HG03039 (cell line): ENCODE results near the gene TUBA1C.
"Not testable (repeated sequence)": the region's sequence is repeated elsewhere in the genome, so short reads cannot be mapped to it uniquely, and the experiment has no call there.

Experiments
- ATAC-seq: cut with Tn5 transposase; IDR thresholded peaks from one replicate; pipeline ENCODE4 v1.9.1; 2021; ENCODE audit warnings: mild to moderate bottlenecking, moderate library complexity; ENCODE audit not compliant: unreplicated experiment

The TUBA1C gene

GRCh38 chr12:49282740-49283375, 18.0 kb downstream of the TUBA1C start:
- not testable (repeated sequence) for ATAC-seq

DNA sequence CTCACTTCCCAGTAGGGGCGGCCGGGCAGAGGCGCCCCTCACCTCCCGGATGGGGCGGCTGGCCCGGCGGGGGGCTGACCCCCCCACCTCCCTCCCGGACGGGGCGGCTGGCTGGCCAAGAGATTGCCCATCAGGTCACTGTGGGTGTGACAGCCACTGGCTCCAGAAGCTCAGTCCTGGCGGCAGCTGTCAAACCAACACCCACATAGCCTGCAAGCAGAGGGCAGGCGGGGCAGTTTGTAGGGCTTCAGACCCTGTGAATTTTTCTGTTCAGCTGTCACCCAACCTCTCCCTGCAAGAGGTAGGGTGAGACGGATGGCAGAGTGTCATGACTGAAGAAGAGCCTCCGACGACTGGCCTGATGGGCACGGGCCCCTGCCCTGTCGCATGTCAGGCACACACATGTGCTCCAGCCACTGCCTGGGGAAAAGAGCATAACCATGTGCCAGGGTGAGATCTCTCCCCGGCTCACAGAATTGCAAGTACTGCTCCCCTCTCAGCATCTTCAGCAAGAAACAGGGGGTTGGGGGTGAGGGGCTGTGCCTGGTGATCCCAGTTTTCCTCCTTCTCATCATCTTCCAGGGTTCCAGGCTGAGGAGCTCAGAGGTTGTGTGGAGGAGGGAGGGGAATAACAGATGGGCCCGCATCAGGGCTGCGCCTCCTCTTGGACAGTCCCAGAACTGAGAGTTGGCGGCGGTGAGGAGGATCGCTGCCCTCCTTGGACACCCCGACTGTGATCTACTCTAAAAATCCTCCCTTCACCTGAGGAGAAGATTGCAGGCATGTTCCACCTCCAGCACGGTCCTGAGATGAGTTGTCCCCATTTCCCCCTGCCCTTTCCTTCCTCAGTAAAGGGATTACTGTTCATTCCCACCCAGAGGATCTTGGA, 18.9 kb downstream of the TUBA1C start:
- no peak for ATAC-seq

GRCh38 chr12:49284672-49285071, 19.8 kb downstream of the TUBA1C start:
- ATAC-seq, result no peak

- ATAC-seq, result no peak
These were observed 23.0 kb downstream of the TUBA1C start for GRCh38 chr12:49287876-49288275.

DNA sequence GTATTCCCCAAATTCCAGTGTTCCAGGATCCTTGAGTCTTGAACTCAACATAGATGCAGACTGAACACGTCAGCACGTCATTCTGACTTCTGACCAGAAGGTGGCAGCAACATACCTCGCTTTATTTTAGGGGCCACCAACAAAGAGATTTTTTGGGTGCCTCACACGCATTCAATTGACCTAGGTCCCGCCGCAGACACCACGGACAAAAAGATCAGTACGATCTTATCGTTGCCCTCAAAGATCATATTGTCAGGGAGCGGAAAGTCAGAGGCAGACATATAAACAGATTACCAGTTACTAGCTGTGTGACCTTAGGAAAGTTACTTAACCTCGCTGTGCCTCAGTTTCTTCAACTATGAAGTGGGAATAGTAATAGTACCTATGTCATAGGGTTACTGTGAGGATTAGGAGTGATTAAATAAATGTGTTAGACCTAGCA, 23.6 kb downstream of the TUBA1C start:
- no peak for ATAC-seq

DNA sequence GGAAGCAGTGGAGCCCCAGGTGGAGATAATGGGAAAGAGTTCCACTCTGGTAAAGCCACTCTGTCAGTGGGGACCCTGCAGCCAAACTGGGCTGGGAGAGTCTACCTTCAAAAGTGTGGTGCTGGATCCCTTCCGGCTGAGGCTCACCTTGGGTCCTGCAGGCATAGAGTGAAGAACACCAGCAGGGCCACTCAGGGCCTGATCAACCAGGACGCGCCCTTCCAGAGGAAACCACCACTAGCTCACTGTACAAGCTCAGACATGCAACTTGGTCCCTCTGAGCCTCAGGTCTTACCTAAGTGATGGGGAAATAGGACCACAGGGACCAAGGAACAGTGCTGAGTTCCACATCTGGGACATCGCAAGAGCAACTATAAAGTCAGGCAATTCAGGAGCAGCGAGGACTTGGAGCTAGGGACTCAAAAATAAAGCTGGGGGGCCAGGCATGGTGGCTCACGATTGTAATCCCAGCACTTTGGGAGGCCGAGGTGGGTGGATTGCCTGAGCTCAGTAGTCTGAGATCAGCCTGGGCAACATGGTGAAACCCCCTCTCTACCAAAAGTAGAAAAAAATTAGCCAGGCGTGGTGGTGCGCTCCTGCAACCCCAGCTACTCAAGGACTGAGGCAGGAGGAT, 24.2 kb downstream of the TUBA1C start:
- no peak for ATAC-seq

GRCh38 chr12:49292729-49293055, 27.8 kb downstream of the TUBA1C start:
- ATAC-seq, result no peak

GRCh38 chr12:49293056-49293956, 28.4 kb downstream of the TUBA1C start:
- no peak for ATAC-seq

GRCh38 chr12:49294086-49294803, 29.4 kb downstream of the TUBA1C start:
- no peak for ATAC-seq

GRCh38 chr12:49294804-49295081, 29.9 kb downstream of the TUBA1C start:
- no peak for ATAC-seq

- no peak for ATAC-seq
These were observed 30.4 kb downstream of the TUBA1C start, which contains the start of gene PRPH for GRCh38 chr12:49295082-49295936. TSS of gene PRPH (plus strand) at chr12:49295147. CDS start at chr12:49295201, 54 bp downstream.

DNA sequence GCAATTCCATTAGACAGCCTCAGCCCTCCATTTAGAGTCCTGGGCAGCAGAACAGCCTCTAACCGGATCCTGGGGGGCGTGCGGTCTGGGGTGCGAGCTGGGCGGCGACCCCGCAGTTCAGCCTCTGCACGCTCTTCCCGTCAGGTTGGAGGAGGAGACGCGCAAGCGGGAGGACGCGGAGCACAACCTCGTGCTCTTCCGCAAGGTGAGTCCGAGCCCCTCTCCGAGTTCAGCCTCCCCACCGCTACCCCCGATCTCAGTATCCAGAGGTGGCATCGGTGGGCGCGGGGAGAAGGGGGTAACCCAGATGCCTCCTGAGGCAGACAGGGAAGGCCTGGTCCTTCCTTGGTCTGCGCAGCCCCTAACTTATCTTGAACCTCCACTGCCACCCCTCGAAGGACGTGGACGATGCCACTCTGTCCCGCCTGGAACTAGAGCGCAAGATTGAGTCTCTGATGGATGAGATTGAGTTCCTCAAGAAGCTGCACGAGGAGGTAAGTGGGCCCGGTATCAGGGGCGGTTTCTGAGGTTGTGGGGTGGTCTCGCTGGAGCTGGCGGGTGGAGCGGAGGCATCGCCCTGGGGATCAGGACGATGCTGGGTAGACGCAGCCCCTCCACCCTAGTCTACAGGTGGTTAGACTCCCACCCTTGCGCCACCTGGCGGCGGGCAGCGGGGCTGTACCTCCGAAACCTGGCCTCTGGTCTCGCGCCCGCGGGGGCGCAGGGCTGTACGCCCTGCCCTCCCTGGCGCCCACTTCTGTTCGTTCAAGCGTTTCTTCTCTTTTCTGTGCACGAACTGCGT, 31.4 kb downstream of the TUBA1C start:
- ATAC-seq, result no peak

DNA sequence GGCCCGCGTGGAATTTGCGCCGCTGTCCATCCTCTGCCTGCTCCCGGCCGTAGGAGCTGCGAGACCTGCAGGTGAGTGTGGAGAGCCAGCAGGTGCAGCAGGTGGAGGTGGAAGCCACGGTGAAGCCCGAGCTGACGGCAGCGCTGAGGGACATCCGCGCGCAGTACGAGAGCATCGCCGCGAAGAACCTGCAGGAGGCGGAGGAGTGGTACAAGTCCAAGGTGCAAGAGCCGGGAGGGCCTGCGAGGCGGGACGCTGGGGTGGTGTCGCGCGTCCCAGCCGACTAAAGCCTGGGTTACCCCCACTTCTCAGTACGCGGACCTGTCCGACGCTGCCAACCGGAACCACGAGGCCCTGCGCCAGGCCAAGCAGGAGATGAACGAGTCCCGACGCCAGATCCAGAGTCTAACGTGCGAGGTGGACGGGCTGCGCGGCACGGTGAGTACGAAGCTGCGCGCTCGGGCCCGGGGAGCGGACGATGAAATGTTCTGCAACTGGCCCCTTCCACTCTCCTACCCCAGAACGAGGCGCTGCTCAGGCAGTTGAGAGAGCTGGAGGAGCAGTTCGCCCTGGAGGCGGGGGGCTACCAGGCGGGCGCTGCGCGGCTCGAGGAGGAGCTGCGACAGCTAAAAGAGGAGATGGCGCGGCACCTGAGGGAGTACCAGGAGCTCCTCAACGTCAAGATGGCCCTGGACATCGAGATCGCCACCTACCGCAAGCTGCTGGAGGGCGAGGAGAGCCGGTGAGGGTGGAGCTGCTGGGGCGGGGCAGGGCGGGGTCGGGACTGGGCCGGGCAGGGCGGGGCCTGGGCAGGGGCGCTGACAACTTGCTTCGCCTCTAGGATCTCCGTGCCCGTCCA, 32.2 kb downstream of the TUBA1C start:
- ATAC-seq, result no peak

DNA sequence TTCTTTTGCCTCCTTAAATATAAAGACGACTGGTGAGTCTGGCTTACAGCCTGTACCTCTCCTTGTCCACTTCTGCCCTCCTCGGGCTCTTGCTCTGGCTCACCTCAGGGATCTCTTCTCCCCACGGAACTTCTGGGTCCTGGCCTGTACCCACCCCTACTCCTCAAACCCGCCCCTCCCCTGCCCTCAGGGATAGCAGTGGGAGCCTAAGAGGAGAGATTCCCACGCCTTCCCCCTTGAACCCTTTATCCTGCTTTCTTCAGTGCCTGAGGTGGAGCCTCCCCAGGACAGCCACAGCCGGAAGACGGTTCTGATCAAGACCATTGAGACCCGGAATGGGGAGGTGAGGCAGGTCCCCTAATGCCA, 32.8 kb downstream of the TUBA1C start:
- no peak for ATAC-seq

GRCh38 chr12:49298160-49298559, 33.3 kb downstream of the TUBA1C start:
- no peak for ATAC-seq

GRCh38 chr12:49301760-49302159, 36.9 kb downstream of the TUBA1C start:
- no peak for ATAC-seq

DNA sequence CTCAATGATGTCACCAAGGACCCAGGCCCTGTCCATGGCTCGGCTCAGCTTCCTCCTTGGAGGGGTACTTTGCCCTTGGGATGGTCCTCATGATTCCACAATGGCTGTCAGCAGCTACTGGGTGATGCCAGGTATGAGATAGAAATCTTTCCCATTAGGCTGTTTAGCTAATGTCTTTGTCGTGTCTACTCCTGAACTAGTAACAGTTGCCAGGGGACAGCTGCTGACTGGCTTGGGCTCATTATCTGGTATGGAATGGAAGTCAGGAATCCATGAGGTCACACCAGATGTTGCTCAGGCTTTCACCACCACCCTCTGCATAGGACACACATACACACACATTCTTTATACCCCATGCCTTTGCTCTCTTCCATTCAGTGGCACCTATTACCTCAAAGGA, 39.3 kb downstream of the TUBA1C start:
- no peak for ATAC-seq
